Heart right ventricle (tissue), 16 donors: ENCODE data around the gene PADI3. TPM values are rescaled to one million over a fixed set of nuclear protein-coding genes. Genes with fewer than 3 reads are reported as not detected.

ENCODE experiments used
- ATAC-seq, 8 donors: fragments of 200-7000 bp; cut with Tn5 transposase; one replicate each; pipeline ENCODE4 v1.9.1; 2020; ENCODE audit warnings: mild to moderate bottlenecking in 8 of 8, moderate library complexity in 8 of 8, moderate number of reproducible peaks in 1 of 8
- DNase-seq, 2 donors: peaks; one replicate each; pipeline ENCODE4 v3.0.0-alpha.2; 2020
- H3K27ac ChIP-seq, 10 donors: fragments of 200-600 bp; sonication (generic) in 2 of 10; one replicate each; pipeline versions ENCODE4 v1.5.0 to v1.8.0; 2020 to 2022; ENCODE audit warnings: mild to moderate bottlenecking in 3 of 10
- H3K27me3 ChIP-seq, 7 donors: fragments of 200-600 bp; one replicate each; pipeline ENCODE4 v1.8.0; 2021 to 2022; ENCODE audit warnings: mild to moderate bottlenecking in 2 of 7
- H3K36me3 ChIP-seq, 9 donors: fragments of 200-600 bp; sonication (generic) in 1 of 9; one replicate each; pipeline versions ENCODE4 v1.5.0 to v1.8.0; 2020 to 2022; ENCODE audit warnings: mild to moderate bottlenecking in 2 of 9
- H3K4me1 ChIP-seq, 9 donors: fragments of 200-600 bp; sonication (generic) in 1 of 9; one replicate each; pipeline versions ENCODE4 v1.5.0 to v1.8.0; 2020 to 2022; ENCODE audit warnings: mild to moderate bottlenecking in 4 of 9
- H3K4me3 ChIP-seq, 10 donors: fragments of 200-600 bp; sonication (generic) in 2 of 10; one replicate each; pipeline versions ENCODE4 v1.5.0 to v1.8.0; 2020 to 2022; ENCODE audit warnings: mild to moderate bottlenecking in 7 of 10, moderate library complexity in 2 of 10
- H3K9me3 ChIP-seq, 11 donors: fragments of 200-600 bp in 10 of 11; sonication (generic) in 2 of 11; one replicate each; pipeline versions ENCODE4 v1.5.0 to v1.8.0; 2013 to 2022; ENCODE audit warnings: mild to moderate bottlenecking in 2 of 11, control low read depth in 1 of 11, moderate library complexity in 1 of 11
- CTCF ChIP-seq, 9 donors: fragments of 200-600 bp; sonication (generic) in 2 of 9; IDR thresholded peaks; one replicate each; pipeline versions ENCODE4 v1.5.0 to v1.8.0; 2021 to 2022; ENCODE audit warnings: antibody characterized with exemption in 9 of 9, mild to moderate bottlenecking in 5 of 9, moderate library complexity in 1 of 9
- WGBS, 2 donors: extraction: QIAGEN DNeasy Blood & Tissue Kit; methylation state at CpG; one replicate each; pipeline ENCODE4 v1.1.7; 2013; ENCODE audit warnings: inconsistent platforms in 1 of 2; 5-methylcytosine and 5-hydroxymethylcytosine counted together
- intact Hi-C, 10 donors: fragments of 100-400 bp; cut with DNase I; formaldehyde crosslinking; loops; one replicate each; pipeline versions ENCODE4 v1.11.1 to v1.14.2; 2022
- polyA plus RNA-seq, 2 donors: library from polyadenylated mRNA; stranded (reverse); fragments of 200-250 nt; gene quantifications; one replicate each; pipeline ENCODE4 v1.2.3, GENCODE V29; 2013
- total RNA-seq, 10 donors: library from RNA; stranded (reverse); fragmentation: NEBNext Ultra II Directional in 3 of 10; extraction: Animal tissue kit (Norgen Biotek cat#: 25700) in 3 of 10; gene quantifications; one replicate each; pipeline versions ENCODE4 v1.2.1 to v1.2.4, GENCODE V29; 2021 to 2023
- donor health status: Arrhythmogenic right ventricular cardiomyopathy.
- donor health status: ischemic (EF 13 %, LVEDD 7.1; RV severe dilation, severe dysfunction).
- donor health status: healthy with polysubstance abuse.
- donor health status: DM: no; HTN: yes; CAD: no.
- donor health status: DM: no; HTN: no; CAD: no.
- donor health status: ischemic (EF 25% LVEDD 6.9; RV normal size, moderate dysfunction).
- donor health status: ischemic (EF 25% LVEDD 5.7; RV mildly dilated, moderate dysfunction).
- donor health status: healthy.
- donor health status: DM: yes; HTN: yes; CAD: no.
- donor health status: Ischemic cardiomyopathy.
- donor health status: ischemic (EF 35%, LVEDD 5.7; RV mildly dilated, moderate dysfunction).
- donor health status: nonischemic (EF 11% LVEDD 7.7; RV severe dilation, severe dysfunction).
- donor health status: DM: yes; HTN: yes; CAD: no.
- donor health status: PGD.
- donor health status: ischemic (EF 29% LVEDD 5.4; RV normal size, mild dysfunction).
- donor health status: nonischemic (EF 23%, LVEDD 6.1; RV moderate dilation, normal function).

The PADI3 gene
- total and polyA plus RNA-seq, 12 donors = not detected

GRCh38 chr1:17201201-17202021 lies 47.5 kb upstream of the PADI3 start:
- ATAC-seq (no peak), DNase-seq (no peak)

GRCh38 chr1:17204546-17205440 lies 44.1 kb upstream of the PADI3 start, which contains the start of gene PADI1:
Gene PADI1, plus strand, starts transcription at chr1:17205128. Its CDS starts 90 bp downstream, at chr1:17205218.
- Histone ChIP-seq H3K4me3 (no peak within 1 kb of the TSS), H3K27ac (no peak within 1 kb of the TSS), H3K27me3 (peaks cover 0 to 57% (median 27%) of the 10 kb centered on the region in 7 donors), H3K4me1 (peaks cover 0 to 11% (median 0%) of the 10 kb centered on the region in 9 donors), H3K36me3 (no peaks in the 10 kb centered on the region), H3K9me3 (no peaks in the 10 kb centered on the region)
- intact Hi-C loops = no loop called here
- WGBS, 2 donors = 68 to 80% methylated on average over 9 of the region's 9 CpGs
- ATAC-seq (no peak), DNase-seq (no peak)
- TF ChIP-seq CTCF (IDR thresholded peaks at IDR 0.05) = no peak

More at GRCh38 chr1:17201201-17202021, 47.5 kb upstream of the PADI3 start:
- H3K4me3 ChIP-seq = no peak overlapping the region
- no peaks in the 10 kb centered on the region for H3K4me1 ChIP-seq
- WGBS, 2 donors = 50 to 51% methylated on average over 9 of the region's 9 CpGs
- no peaks in the 10 kb centered on the region for H3K9me3 ChIP-seq
- H3K36me3 ChIP-seq = no peaks in the 10 kb centered on the region
- TF ChIP-seq CTCF (IDR thresholded peaks at IDR 0.05) = no peak
- no peak overlapping the region for H3K27ac ChIP-seq
- intact Hi-C loops = no loop called here
- peaks cover 0 to 72% (median 49%) of the 10 kb centered on the region in 7 donors for H3K27me3 ChIP-seq

GRCh38 chr1:17205652-17206051 lies 43.2 kb upstream of the PADI3 start:
- ATAC-seq = no peak
- no peak for TF ChIP-seq CTCF (IDR thresholded peaks at IDR 0.05)
- WGBS, 2 donors = 90% methylated on average over 7 of the region's 7 CpGs
- peaks cover 0 to 11% (median 0%) of the 10 kb centered on the region in 9 donors for H3K4me1 ChIP-seq
- peaks cover 0 to 55% (median 24%) of the 10 kb centered on the region in 7 donors for H3K27me3 ChIP-seq
- intact Hi-C loops = no loop called here
- no peak overlapping the region for H3K27ac ChIP-seq
- no peaks in the 10 kb centered on the region for H3K36me3 ChIP-seq
- DNase-seq = no peak
- H3K4me3 ChIP-seq = no peak overlapping the region
- no peaks in the 10 kb centered on the region for H3K9me3 ChIP-seq

DNA sequence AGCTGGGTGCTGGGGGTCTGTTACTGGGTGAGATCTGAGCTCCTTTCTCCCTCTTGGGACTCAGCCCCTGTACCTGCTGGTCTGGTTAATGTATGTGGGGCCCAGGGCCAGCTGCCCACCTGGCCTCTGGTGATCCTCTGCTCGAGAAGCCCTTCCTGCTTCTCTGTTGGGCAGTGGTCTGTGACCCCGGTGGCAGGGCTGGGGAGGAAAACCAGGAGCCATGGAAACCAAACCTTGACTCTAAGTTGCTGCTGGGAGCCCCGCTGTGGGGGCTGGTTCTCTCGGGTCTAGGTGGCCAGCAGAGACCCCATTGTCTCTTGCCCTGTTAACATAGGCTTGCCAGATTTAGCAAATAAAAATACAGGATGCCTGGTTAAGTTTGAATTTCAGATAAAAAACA lies 42.7 kb upstream of the PADI3 start:
- Histone ChIP-seq H3K36me3 (no peaks in the 10 kb centered on the region), H3K9me3 (no peaks in the 10 kb centered on the region), H3K27me3 (peaks cover 0 to 55% (median 28%) of the 10 kb centered on the region in 7 donors), H3K27ac (no peak overlapping the region), H3K4me3 (no peak overlapping the region), H3K4me1 (peaks cover 0 to 11% (median 0%) of the 10 kb centered on the region in 9 donors)
- DNase-seq (no peak), ATAC-seq (no peak)
- 59 to 60% methylated on average over 4 of the region's 4 CpGs for WGBS, 2 donors
- no peak for TF ChIP-seq CTCF (IDR thresholded peaks at IDR 0.05)
- intact Hi-C loops = no loop called here
